ENCODE measurements around the gene TARBP1.

The TARBP1 gene

GRCh38 chr1:234479866-234480265 is 887 bp upstream of the TARBP1 start:
- no peak for DNase-seq

- no peak for DNase-seq
These were observed 256 bp upstream of the TARBP1 start for GRCh38 chr1:234479310-234479559.

DNA sequence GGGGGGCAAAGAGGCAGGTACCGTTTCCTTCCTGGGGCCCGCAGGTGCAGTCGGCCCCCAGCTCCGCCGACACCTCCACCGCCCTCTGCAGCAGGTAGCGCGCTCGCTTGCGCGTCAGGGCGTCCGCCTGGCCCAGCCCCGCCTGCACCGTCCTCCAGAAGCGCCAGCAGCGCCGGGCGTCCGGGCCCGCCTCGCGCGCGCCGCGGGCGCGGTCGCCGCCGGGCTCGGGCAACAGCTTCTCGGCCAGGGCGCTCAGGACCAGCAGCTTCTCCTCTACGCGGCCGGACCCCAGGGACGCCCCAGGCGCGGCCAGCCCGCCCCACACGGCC is 863 bp downstream of the TARBP1 start:
- DNase-seq, result no peak

DNA sequence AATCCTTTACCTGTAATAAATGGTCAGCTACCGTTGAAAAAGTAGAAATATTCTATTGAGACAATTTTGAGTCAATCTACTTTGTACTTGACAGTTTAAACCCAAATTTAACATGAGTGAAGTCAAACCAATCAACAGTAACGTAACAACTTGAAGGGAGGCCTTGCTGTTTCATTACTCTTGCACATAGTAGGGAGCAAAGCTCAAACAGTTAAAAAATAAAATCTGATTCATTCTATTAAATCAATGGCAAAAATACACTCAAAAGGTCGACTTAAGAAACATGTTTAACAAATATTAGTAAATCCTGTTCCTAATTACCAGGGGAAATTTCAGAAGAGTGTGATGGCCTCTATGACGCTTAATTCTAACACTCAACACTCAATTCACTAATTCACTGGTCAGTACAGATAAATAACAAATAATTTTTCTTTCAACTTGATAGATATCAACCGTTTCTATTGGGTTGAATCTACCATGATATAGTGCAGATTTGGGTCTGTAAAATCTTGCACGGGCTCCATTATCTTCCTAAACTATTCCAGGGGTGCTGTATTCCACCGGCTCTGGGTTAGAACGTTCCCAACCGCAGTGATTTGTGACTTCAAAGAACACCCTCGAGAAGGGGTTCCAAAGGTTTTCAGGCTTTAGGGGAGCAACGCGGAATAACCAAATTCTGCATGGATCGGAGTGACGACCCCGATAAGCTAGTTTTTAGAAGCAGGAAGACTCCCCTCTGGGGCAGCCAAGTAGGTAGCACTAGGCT is 1.4 kb downstream of the TARBP1 start:
- DNase-seq, result no peak

GRCh38 chr1:234476172-234476571 is 2.8 kb downstream of the TARBP1 start:
- no peak for DNase-seq

DNA sequence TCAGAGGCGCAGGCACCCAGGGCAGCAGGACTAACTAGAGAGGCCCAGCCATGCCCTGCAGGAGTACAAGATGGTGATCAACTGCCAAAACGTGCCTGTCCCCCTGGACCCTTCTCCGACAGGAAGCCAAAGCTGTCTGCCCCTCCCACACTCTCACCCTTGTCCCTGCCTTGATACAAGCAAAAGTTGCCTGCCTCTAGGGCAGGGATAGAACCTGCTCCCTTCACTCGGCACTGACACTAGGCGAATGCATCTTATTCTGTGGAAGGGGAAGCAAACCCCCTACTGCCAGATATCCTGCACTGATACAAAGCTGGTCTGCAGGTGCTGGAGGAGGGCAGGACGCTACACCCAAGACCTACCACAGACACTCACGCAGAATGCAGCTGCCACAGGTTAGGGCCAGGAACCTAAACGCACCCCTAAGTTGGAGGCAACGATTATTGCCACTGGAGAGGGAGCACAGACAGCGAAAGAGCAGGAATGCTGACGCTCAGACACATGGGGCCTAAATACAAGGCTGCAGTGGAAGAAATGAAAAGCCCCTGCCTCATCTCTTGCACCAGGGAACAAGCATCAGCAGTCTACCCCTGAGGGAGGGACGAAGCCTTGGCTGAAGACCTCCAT is 3.7 kb downstream of the TARBP1 start:
- DNase-seq, result no peak

DNA sequence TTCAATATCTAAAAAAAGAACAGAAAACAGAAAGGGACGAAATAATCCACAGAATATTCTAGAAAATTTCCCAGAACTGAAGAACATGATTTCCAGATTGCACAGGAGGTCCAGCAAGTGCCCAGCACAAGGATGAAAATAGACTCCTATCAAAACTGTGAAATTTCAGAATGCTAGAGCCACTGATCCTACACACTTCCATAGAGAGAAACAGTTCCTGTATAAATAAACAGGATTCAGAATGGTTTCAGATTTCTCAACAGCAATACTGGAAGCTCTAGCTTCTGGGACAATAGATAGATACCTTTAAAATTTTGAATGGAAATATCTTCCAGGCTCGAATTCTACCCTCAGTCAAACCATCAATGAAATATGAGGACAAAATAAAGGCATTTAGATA is 4.6 kb downstream of the TARBP1 start:
- DNase-seq, result no peak

- no peak for DNase-seq
These were observed 5.9 kb downstream of the TARBP1 start for GRCh38 chr1:234473118-234473517.

- no peak for DNase-seq
These were observed 9.6 kb downstream of the TARBP1 start for GRCh38 chr1:234469376-234469775.

DNA sequence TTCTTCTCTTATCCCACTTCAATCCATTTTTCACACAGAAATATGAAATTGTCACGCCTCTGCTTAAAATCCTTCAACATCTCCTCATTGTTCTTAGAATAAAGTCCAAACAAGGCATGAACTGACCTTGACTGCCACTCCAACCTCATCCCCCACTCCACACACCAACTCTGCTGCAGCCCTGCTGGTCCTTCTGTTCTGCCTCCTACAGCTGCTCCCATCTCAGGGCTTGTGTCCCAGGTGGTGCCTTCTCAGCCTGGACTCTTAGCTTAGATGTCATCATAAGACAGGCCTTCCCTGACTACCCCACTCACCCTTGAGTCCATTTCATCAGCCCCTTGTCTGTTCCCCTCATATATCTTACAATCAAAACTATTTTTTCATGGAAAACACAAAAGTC is 10.4 kb downstream of the TARBP1 start:
- DNase-seq, result no peak

DNA sequence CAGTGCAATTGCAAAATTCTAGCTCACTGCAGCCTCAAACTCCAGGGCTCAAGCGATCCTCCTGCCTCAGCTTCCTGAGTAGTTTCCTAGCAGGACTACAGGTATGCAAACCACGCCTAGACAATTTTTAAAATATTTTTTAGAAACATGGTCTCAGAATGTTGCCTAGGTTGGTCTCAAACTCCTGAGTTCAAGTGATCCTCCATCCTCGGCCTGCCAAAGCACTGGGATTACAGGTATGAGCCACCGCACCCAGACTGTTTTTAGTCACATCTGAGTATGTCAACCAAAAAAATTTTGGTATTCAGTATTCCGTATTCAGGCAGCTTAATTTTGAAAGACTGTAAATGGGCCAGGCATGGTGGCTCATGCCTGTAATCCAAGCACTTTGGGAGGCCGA is 11.2 kb downstream of the TARBP1 start:
- no peak for DNase-seq

DNA sequence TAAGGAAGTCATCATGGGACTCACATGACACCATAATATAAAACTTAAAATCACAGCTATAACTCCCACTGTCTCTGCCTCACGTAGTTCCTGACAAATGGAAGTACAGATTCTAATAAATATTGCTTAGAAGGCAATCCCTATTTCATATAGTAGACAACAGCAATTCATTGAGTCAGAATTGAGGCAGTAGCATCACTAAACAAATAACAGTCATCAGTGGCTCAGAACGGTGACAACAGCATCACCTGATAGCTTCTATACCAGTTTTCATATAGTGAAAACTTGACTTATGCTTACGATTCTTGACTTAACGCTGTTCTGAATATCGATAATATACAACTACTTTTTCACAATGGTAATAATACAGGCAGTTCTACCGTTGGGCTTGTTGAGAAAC is 12.0 kb downstream of the TARBP1 start:
- DNase-seq, result no peak

- DNase-seq, result no peak
These were observed 15.2 kb downstream of the TARBP1 start for GRCh38 chr1:234463749-234464148.

- DNase-seq, result no peak
These were observed 18.3 kb downstream of the TARBP1 start for GRCh38 chr1:234460652-234461051.

DNA sequence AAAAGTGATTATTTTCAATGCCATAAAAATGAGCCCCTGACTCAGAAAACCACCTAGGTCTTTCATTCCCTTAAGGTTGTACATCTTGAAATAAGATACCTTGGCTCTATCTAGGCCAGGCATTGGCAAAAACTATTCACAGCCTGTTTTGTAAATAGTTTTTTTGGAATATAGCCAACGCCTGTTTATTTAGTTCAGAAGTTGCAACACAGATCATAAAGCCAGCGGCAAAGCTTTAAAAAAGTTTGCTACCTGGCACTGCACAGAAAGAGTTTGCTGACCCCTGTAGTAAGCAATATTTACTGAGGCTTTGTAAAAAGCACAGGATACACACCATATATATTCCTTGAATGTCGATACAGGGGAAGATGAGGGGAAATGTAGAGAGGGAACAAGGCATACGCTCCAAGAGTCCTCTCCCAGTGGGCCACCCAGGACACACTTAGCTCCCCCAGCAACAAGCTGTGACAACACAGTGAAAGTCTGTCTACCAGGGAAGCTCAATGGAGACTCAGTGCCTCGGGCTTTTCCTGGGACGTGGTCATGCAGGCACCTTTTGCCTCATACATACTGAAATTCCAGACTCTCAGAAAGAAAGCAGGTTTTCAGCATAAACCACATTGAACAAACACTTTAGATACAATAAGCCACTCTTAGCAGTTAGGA is 20.5 kb downstream of the TARBP1 start:
- no peak for DNase-seq

GRCh38 chr1:234454926-234455325 is 24.1 kb downstream of the TARBP1 start:
- DNase-seq, result no peak

DNA sequence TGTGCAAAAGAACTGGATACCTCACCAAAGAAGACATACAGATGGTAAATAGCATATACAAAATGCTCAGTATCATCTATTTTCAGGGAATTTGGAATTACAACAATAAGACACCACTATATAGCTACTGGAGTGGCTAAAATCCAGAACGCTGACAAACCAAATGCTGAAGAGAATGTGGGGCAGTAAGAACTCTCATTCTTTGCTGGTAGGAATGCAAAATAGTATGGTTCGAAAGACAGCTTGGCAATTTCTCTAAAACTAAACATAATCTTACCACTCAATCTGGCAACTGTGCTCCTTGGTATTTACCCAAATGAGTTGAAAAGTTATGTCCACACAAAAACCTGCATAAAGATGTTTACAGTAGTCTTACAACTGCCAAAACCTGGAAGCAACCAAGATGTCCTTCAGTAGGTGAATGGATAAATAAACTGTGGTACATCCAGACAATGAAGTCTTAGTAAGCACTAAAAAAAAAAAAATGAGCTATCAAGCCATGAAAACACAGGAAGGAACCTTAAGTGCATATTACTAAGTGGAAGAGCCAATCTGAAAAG is 26.5 kb downstream of the TARBP1 start:
- DNase-seq, result no peak

- no peak for DNase-seq
These were observed 38.6 kb downstream of the TARBP1 start for GRCh38 chr1:234440348-234440747.

DNA sequence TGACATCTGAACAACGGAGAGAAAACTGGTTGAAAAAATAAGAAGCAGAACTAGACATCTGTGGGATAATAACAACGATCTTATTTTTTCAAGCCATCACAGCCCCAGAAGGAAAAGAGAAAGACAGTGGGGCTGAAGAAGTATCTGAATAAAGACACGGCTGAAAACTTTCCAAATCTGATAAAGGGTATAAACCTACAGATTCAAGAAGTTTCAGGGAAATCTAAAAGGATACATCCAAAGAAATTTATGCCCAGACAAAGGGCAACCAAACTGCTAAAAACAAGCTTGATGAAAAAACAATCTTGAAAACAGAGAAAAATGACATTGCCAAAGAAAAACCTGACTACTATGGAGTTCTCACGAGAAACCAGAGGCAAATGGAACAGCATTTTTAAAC is 40.4 kb downstream of the TARBP1 start:
- no peak for DNase-seq

- DNase-seq, result no peak
These were observed 41.4 kb downstream of the TARBP1 start for GRCh38 chr1:234437423-234438171.

- no peak for DNase-seq
These were observed 43.4 kb downstream of the TARBP1 start for GRCh38 chr1:234435620-234436019.

GRCh38 chr1:234434706-234435105 is 44.3 kb downstream of the TARBP1 start:
- no peak for DNase-seq

GRCh38 chr1:234433563-234434285 is 45.3 kb downstream of the TARBP1 start:
- DNase-seq, result peak; percentile 57 to 65
